ENCODE measurements around the gene TMIGD3. TPM values are rescaled to one million over a fixed set of nuclear protein-coding genes. Genes with fewer than 3 reads are reported as not detected.

The TMIGD3 gene
- total and polyA plus RNA-seq, 2 donors (not counting 1 experiment from before 2014, with no cell fraction given): not detected

DNA sequence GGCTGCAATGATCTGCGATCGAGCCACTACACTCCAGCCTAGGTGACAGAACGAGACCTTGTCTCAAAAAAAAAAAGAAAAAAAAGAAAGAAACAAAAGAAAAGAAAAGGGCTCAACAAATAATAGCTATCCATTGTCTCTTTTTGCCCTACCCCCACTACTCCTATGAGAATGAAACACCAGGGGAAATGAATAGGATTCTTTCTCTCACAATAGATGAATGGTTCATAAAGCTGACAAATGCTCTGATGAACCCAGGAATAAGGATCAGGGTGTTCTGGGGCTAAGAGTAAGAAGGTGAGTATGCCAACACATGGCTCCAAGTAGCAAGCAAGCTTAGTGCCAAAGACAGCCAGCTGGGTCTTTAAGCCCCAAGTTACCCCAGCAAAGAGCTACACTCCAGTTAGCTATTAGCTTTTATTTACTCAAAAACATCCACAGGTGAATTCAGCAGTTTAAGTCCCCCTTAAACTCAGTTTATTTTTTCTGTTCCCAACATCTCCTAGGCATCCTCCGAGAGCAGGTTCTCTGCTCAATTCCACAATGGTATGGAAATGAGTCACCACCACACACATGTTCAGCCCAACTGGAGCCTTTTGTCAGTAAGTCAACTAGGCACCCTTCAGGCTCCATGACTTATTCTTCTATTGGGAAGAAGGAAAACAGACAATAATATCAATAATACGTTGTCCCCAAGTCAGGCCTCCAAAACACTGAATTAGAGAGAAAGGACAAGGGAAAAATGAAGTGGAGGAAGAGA is 4.2 kb downstream of the TMIGD3 start:
- H2AFZ ChIP-seq (ENCODE audit: low read length): no peak overlapping the region
- no peaks in the 10 kb centered on the region for H3K9me3 ChIP-seq (ENCODE audit: control insufficient read depth, insufficient read depth, low read depth, low read length)
- H3K4me3 ChIP-seq (replicated peaks in 1 of 4; ENCODE audit: control extremely low read depth in 1 of 4, insufficient read depth in 1 of 4, low read depth in 3 of 4, low read length in 4 of 4): no peak overlapping the region
- no peak overlapping the region for H3K9ac ChIP-seq (ENCODE audit: insufficient read depth, low read length)
- H3K4me1 ChIP-seq (ENCODE audit: control insufficient read depth, extremely low read depth, insufficient read depth, low read length): no peaks in the 10 kb centered on the region
- DNase-seq (ENCODE audit: low read depth in 2 of 2): peak in 1 of 2 donors; percentile 10
- TF ChIP-seq, protein P1, sequence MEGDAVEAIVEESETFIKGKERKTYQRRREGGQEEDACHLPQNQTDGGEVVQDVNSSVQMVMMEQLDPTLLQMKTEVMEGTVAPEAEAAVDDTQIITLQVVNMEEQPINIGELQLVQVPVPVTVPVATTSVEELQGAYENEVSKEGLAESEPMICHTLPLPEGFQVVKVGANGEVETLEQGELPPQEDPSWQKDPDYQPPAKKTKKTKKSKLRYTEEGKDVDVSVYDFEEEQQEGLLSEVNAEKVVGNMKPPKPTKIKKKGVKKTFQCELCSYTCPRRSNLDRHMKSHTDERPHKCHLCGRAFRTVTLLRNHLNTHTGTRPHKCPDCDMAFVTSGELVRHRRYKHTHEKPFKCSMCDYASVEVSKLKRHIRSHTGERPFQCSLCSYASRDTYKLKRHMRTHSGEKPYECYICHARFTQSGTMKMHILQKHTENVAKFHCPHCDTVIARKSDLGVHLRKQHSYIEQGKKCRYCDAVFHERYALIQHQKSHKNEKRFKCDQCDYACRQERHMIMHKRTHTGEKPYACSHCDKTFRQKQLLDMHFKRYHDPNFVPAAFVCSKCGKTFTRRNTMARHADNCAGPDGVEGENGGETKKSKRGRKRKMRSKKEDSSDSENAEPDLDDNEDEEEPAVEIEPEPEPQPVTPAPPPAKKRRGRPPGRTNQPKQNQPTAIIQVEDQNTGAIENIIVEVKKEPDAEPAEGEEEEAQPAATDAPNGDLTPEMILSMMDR (conservative IDR thresholded peaks at IDR 0.05 in 1 of 2, IDR thresholded peaks at IDR 0.05 in 1 of 2; ENCODE audit: low read depth in 1 of 2, low read length in 2 of 2): no peak
- no peak for TF ChIP-seq EZH2 (IDR thresholded peaks at IDR 0.05; ENCODE audit: low read length, missing control alignments)
- H3K79me2 ChIP-seq (ENCODE audit: control insufficient read depth, insufficient read depth, low read length): no peaks in the 10 kb centered on the region
- no peak overlapping the region for H3K4me2 ChIP-seq (ENCODE audit: extremely low read depth, insufficient read depth, low read length)
- peaks cover 11% of the 10 kb centered on the region for H3K27me3 ChIP-seq (ENCODE audit: control insufficient read depth, insufficient read depth, low read length)
- H4K20me1 ChIP-seq (ENCODE audit: control insufficient read depth, extremely low read depth, insufficient read depth, low read length): no peaks in the 10 kb centered on the region
- H3K27ac ChIP-seq (ENCODE audit: insufficient read depth, low read length): no peak overlapping the region
- no peaks in the 10 kb centered on the region for H3K36me3 ChIP-seq (ENCODE audit: control insufficient read depth, insufficient read depth, low read length)

DNA sequence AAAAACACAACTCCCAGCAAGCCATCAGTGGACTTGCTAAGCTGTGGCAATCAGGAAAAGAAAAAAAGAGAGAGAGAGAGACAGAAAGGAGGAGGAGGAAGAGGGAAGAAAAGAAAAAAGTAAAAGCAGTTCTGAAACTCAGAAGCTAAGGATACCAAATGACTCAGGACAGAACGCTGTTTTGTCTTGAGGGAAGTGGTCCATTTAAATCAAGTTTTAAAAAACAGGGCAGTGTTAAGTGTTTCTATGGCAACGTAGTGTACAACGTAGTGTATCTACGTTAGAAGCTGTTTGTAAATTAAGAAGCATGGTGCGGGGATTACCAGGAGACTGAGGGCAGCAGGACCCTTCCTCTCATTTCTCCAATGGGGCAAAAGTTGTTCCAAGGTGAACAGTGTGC is 5.8 kb downstream of the TMIGD3 start:
- H3K79me2 ChIP-seq (ENCODE audit: control insufficient read depth, insufficient read depth, low read length): no peaks in the 10 kb centered on the region
- TF ChIP-seq EZH2 (IDR thresholded peaks at IDR 0.05; ENCODE audit: low read length, missing control alignments): no peak
- TF ChIP-seq, protein P1 (conservative IDR thresholded peaks at IDR 0.05 in 1 of 2, IDR thresholded peaks at IDR 0.05 in 1 of 2; ENCODE audit: low read depth in 1 of 2, low read length in 2 of 2): no peak
- H3K27ac ChIP-seq (ENCODE audit: insufficient read depth, low read length): no peak overlapping the region
- H2AFZ ChIP-seq (ENCODE audit: low read length): no peak overlapping the region
- no peaks in the 10 kb centered on the region for H3K36me3 ChIP-seq (ENCODE audit: control insufficient read depth, insufficient read depth, low read length)
- peaks cover 20% of the 10 kb centered on the region for H3K27me3 ChIP-seq (ENCODE audit: control insufficient read depth, insufficient read depth, low read length)
- H3K9me3 ChIP-seq (ENCODE audit: control insufficient read depth, insufficient read depth, low read depth, low read length): no peaks in the 10 kb centered on the region
- no peak overlapping the region for H3K9ac ChIP-seq (ENCODE audit: insufficient read depth, low read length)
- H3K4me2 ChIP-seq (ENCODE audit: extremely low read depth, insufficient read depth, low read length): no peak overlapping the region
- no peaks in the 10 kb centered on the region for H3K4me1 ChIP-seq (ENCODE audit: control insufficient read depth, extremely low read depth, insufficient read depth, low read length)
- no peak overlapping the region for H3K4me3 ChIP-seq (replicated peaks in 1 of 4; ENCODE audit: control extremely low read depth in 1 of 4, insufficient read depth in 1 of 4, low read depth in 3 of 4, low read length in 4 of 4)
- no peak for DNase-seq (ENCODE audit: low read depth in 2 of 2)
- no peaks in the 10 kb centered on the region for H4K20me1 ChIP-seq (ENCODE audit: control insufficient read depth, extremely low read depth, insufficient read depth, low read length)

DNA sequence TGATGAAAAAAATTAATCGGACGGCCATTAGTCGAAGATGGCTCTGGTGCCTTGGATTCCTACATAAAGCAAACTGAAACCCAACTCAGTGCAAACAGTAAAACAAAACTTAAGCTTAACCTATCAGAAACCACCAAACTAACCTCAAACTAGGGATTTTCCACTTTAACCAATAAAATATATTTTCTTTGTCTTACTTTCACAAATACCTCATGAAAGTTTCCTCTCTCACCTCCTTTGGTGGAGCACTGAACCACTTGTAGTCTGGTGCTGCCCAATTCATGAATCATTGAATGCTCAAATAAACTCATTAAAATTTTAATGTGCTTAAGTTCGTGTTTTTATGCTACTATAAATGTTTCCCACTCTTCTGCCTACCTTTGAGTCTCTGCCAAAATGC is 7.0 kb downstream of the TMIGD3 start:
- Histone ChIP-seq H3K27ac (ENCODE audit: insufficient read depth, low read length) (no peak overlapping the region), H4K20me1 (ENCODE audit: control insufficient read depth, extremely low read depth, insufficient read depth, low read length) (no peaks in the 10 kb centered on the region), H3K4me1 (ENCODE audit: control insufficient read depth, extremely low read depth, insufficient read depth, low read length) (no peaks in the 10 kb centered on the region), H2AFZ (ENCODE audit: low read length) (no peak overlapping the region), H3K9me3 (ENCODE audit: control insufficient read depth, insufficient read depth, low read depth, low read length) (no peaks in the 10 kb centered on the region), H3K79me2 (ENCODE audit: control insufficient read depth, insufficient read depth, low read length) (no peaks in the 10 kb centered on the region), H3K4me3 (replicated peaks in 1 of 4; ENCODE audit: control extremely low read depth in 1 of 4, insufficient read depth in 1 of 4, low read depth in 3 of 4, low read length in 4 of 4) (no peak overlapping the region), H3K27me3 (ENCODE audit: control insufficient read depth, insufficient read depth, low read length) (peaks cover 20% of the 10 kb centered on the region), H3K4me2 (ENCODE audit: extremely low read depth, insufficient read depth, low read length) (no peak overlapping the region), H3K36me3 (ENCODE audit: control insufficient read depth, insufficient read depth, low read length) (no peaks in the 10 kb centered on the region), H3K9ac (ENCODE audit: insufficient read depth, low read length) (no peak overlapping the region)
- no peak for DNase-seq (ENCODE audit: low read depth in 2 of 2)
- TF ChIP-seq EZH2 (IDR thresholded peaks at IDR 0.05; ENCODE audit: low read length, missing control alignments): no peak
- TF ChIP-seq, protein P1 (conservative IDR thresholded peaks at IDR 0.05 in 1 of 2, IDR thresholded peaks at IDR 0.05 in 1 of 2; ENCODE audit: low read depth in 1 of 2, low read length in 2 of 2): no peak

Measured in fibroblast of lung (primary cell).